ENCODE measurements around the gene BMERB1.

- TF ChIP-seq GATA3 (IDR thresholded peaks at IDR 0.05; ENCODE audit: low read depth, low read length) (no peak), GATA2 (IDR thresholded peaks at IDR 0.05; ENCODE audit: low read depth, low read length) (no peak)
Observed at GRCh38 chr16:15553313-15554088, 119.1 kb downstream of the BMERB1 start.

Data from SH-SY5Y (cell line).